IPS-NIHi11 (cell line): ENCODE results near the gene ATRNL1.
"Not testable (repeated sequence)": the region's sequence is repeated elsewhere in the genome, so short reads cannot be mapped to it uniquely, and the experiment has no call there.

ENCODE experiments used
- DNase-seq: peaks from one replicate; pipeline ENCODE4 v3.0.0; 2012; ENCODE audit warnings: mixed read lengths, low spot score

The ATRNL1 gene

GRCh38 chr10:115092555-115093285 is 445 bp upstream of the ATRNL1 start:
- peak; percentile 59 for DNase-seq

GRCh38 chr10:115093776-115094408 is 727 bp downstream of the ATRNL1 start:
- peak; percentile 68 for DNase-seq

- DNase-seq: no peak
These were observed 1.4 kb downstream of the ATRNL1 start for GRCh38 chr10:115094416-115095140.

GRCh38 chr10:115095758-115096157 is 2.6 kb downstream of the ATRNL1 start:
- DNase-seq: no peak

- no peak for DNase-seq
These were observed 10.5 kb downstream of the ATRNL1 start for GRCh38 chr10:115103700-115104099.

GRCh38 chr10:115105411-115105810 is 12.2 kb downstream of the ATRNL1 start:
- not testable (repeated sequence) for DNase-seq

GRCh38 chr10:115107830-115108229 is 14.7 kb downstream of the ATRNL1 start:
- DNase-seq: no peak

- no peak for DNase-seq
These were observed 24.1 kb downstream of the ATRNL1 start for GRCh38 chr10:115117301-115117700.

GRCh38 chr10:115118346-115118745 is 25.2 kb downstream of the ATRNL1 start:
- no peak for DNase-seq

GRCh38 chr10:115125505-115125904 is 32.3 kb downstream of the ATRNL1 start:
- no peak for DNase-seq

GRCh38 chr10:115129752-115130151 is 36.6 kb downstream of the ATRNL1 start:
- DNase-seq: no peak

GRCh38 chr10:115136616-115137015 is 43.5 kb downstream of the ATRNL1 start:
- no peak for DNase-seq

- no peak for DNase-seq
These were observed 48.1 kb downstream of the ATRNL1 start for GRCh38 chr10:115141254-115141653.

- DNase-seq: peak; percentile 14
These were observed 64.2 kb downstream of the ATRNL1 start for GRCh38 chr10:115157357-115157756.

GRCh38 chr10:115163129-115163528 is 70.0 kb downstream of the ATRNL1 start:
- no peak for DNase-seq

- no peak for DNase-seq
These were observed 71.1 kb downstream of the ATRNL1 start for GRCh38 chr10:115164220-115164619.

- no peak for DNase-seq
These were observed 74.6 kb downstream of the ATRNL1 start for GRCh38 chr10:115167751-115168150.

- DNase-seq: no peak
These were observed 78.3 kb downstream of the ATRNL1 start for GRCh38 chr10:115171392-115171960.

GRCh38 chr10:115173915-115174443 is 80.8 kb downstream of the ATRNL1 start:
- no peak for DNase-seq

GRCh38 chr10:115207276-115207675 is 114.1 kb downstream of the ATRNL1 start:
- not testable (repeated sequence) for DNase-seq

GRCh38 chr10:115209133-115209532 is 116.0 kb downstream of the ATRNL1 start:
- no peak for DNase-seq

GRCh38 chr10:115214829-115215228 is 121.7 kb downstream of the ATRNL1 start:
- no peak for DNase-seq
